Hematopoietic multipotent progenitor cell treated with erythropoietin and hydrocortisone succinate and interleukin-3 and kit ligand, for 15 days (in vitro differentiated cells): ENCODE results near the gene VSTM1.

Experiments used
- DNase-seq: peaks from one replicate; pipeline ENCODE4 v3.0.0-alpha.2; 2015; ENCODE audit warnings: low spot score

Gene VSTM1

GRCh38 chr19:54011507-54012211 lies 52.0 kb downstream of the VSTM1 start:
- DNase-seq = no peak

- DNase-seq = no peak
Measured at GRCh38 chr19:54010474-54010873, 53.2 kb downstream of the VSTM1 start.

GRCh38 chr19:54009440-54009839 lies 54.3 kb downstream of the VSTM1 start:
- no peak for DNase-seq

GRCh38 chr19:54002495-54003315 lies 61.0 kb downstream of the VSTM1 start:
- DNase-seq = no peak

GRCh38 chr19:54001496-54001895 lies 62.2 kb downstream of the VSTM1 start:
- DNase-seq = no peak

- no peak for DNase-seq
Measured at GRCh38 chr19:53999694-54000093, 64.0 kb downstream of the VSTM1 start.

- DNase-seq = no peak
Measured at GRCh38 chr19:53998223-53998622, 65.5 kb downstream of the VSTM1 start.

- no peak for DNase-seq
Measured at GRCh38 chr19:53994811-53995210, 68.9 kb downstream of the VSTM1 start.

- DNase-seq = no peak
Measured at GRCh38 chr19:53993448-53993847, 70.2 kb downstream of the VSTM1 start.

GRCh38 chr19:53992815-53993214 lies 70.9 kb downstream of the VSTM1 start:
- DNase-seq = no peak

GRCh38 chr19:53992211-53992610 lies 71.5 kb downstream of the VSTM1 start:
- DNase-seq = no peak

GRCh38 chr19:53991224-53992113 lies 72.2 kb downstream of the VSTM1 start, which contains the start of gene CACNG6:
Gene CACNG6, plus strand, starts transcription at chr19:53991637. Its CDS starts 1,241 bp downstream, at chr19:53992878.
- no peak for DNase-seq
